M059J (cell line): ENCODE results near the gene MLPH. TPM values are rescaled to one million over a fixed set of nuclear protein-coding genes. Genes with fewer than 3 reads are reported as not detected.

ENCODE experiments used
- DNase-seq: peaks from one replicate; pipeline ENCODE4 v3.0.0-alpha.2; 2012; ENCODE audit warnings: low read depth
- total RNA-seq: library from RNA; depleted of rRNA; stranded (reverse); fragments of >200 nt; shearing (Covaris generic); gene quantifications from 2 replicates; pipeline ENCODE4 v1.2.3, GENCODE V29; 2014

MLPH gene
- total RNA-seq, 1 experiment from 2014 or later = 68.8 TPM

DNA sequence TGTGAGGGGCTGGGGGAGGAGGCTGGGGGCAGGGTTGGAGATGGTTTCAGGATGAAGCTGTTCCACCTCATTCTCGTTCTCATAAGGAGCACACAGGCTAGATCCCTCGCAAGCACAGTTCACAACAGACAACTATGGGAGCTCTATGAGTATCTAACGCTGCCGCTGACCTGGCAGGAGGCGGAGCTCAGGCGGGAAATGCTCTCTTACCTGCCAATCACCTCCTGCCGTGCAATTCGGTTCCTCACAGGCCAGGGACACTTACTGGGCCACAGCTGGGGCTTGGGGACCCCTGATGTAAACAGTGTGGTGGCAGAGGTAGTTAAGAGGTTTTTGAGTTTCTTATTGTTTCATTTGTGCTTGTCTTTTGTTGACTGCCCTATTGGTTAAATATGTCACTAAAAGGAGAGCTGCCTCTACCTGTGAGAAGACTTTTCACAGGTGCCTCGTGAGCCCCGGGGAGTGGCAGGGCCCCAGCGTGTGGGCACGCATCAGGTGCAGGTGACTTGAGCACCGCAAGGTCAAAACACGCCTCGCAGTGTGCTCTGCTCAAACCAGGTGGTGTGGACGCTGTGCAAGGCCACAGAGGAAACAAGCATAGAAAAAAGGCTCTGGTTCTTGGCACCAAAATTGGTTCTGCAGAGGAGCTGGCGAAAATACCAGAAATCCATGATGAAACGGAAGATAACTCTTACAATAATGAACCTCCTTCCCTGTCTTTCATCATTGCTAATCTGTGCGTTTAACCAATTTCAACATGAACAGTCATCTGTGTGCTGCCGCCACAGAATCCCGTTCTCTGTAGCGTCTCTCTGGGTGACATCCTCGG is 10.2 kb downstream of the MLPH start:
- DNase-seq = no peak

DNA sequence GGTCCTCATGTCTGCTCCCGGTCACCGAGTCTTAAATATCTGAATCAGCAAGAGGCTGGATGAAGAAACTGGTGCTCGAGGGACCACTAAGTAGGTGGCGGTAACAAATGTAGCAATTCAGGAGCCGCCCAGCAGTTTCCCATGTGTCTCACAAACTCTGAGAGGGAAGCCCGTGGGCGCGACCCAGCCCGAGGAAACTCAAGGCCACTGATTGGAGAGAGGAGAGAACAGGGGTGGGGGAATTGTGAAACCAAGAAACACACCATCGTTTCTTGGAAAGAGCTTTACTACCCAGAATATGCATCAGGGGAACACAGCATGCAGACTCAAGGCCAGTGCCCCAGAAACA is 10.8 kb downstream of the MLPH start:
- DNase-seq = no peak

DNA sequence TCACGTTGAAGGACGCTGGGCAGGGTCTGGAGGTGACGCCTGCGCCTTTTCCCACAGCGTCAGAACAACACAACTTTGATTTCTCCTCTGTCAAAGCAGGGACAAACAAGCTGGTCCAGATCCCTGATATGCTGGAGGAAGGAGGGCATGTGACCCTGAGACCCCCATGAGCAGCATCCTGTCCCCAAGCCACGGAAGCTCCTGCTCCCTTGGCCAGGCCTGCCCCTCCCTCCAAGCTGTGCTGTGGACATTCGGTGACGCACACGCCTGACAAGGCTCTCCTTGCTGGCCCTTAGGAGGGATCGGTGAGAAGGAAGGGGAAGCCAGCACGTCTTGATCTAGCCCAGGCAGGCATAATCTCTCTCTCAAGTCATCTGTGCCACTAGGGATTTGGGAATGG is 11.3 kb downstream of the MLPH start:
- no peak for DNase-seq

DNA sequence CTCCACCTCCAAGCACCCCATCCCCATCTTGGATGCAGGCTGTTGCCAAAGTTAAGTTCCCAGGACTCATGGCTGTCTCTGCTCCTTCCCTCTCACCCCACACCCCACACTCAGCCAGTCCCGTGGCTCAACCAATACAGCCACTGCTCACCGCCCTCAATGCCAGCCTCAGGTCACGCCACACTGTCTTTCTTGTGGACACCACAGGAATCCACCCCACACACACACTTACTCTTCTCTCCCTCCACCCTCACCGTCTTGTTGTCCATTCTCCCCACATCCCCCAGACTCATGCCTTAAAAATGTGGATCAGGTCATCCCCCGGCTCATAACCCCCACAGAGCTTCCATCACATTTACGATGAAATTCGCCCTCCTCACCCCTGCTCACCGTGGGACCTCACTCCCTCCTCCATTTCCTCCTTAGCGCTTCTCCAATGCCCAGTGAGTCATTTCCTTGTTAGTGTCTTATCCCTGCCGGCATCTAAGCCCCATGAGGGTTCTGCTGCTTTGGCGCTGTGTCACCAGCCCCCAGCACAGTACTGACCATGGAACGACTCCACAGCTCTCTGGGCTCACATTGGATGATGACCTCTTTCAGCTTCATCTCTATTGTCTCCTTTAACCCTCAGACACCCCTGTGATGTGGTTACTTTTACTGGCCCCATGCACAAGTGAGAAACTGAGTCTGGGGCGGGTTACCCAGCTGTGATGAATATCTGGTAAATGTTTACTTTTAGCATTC is 13.8 kb downstream of the MLPH start:
- DNase-seq = peak; percentile 100

DNA sequence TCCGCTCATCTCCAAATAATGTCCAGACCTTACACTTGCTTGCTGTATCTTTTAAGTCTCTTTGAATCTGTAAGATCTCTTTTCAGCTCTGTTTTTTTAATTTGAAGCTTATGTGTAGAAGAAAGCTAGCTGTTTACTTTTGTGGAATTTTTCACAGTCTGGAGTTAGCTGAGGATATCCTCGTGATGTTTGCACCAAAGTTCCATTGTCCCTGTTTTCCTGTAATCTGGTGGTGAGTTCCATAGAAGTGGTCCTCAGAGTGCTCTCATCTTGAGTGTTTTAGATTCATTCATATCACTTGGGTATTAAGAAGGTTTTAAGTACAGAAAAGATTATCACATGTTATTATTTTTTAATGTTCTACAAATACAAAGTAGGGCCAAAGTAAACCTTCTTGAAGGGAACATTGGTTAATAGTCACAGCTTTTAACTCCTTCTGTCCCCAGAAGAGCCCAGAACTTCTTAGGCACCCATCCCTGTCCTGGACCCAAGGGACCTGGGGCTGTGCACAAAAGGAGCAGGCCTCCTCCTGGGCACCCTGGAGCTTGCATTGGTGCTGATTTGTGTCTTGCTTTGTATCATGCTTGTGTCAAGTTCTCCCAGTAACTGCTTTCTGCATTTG is 15.0 kb downstream of the MLPH start:
- DNase-seq = peak; percentile 31

DNA sequence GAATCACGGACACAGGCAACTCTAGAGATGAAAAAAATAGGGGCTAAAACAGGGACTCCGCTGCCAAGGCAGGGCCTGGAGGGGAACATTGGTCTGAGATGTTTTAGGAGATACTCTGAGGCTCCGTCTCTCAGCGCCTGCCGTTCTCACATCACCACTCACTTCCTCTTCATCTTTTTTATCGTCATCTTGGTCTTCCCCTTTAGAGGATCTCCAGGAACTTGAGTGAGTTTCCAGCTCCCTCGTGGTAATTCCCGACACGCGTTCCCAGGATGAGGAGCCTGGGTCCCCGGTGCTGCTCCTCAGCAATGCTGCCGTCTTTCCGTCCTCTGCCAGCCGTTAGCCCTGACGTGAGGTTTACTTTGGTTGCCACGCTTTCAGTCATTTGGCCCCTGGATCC is 16.1 kb downstream of the MLPH start:
- DNase-seq = no peak

DNA sequence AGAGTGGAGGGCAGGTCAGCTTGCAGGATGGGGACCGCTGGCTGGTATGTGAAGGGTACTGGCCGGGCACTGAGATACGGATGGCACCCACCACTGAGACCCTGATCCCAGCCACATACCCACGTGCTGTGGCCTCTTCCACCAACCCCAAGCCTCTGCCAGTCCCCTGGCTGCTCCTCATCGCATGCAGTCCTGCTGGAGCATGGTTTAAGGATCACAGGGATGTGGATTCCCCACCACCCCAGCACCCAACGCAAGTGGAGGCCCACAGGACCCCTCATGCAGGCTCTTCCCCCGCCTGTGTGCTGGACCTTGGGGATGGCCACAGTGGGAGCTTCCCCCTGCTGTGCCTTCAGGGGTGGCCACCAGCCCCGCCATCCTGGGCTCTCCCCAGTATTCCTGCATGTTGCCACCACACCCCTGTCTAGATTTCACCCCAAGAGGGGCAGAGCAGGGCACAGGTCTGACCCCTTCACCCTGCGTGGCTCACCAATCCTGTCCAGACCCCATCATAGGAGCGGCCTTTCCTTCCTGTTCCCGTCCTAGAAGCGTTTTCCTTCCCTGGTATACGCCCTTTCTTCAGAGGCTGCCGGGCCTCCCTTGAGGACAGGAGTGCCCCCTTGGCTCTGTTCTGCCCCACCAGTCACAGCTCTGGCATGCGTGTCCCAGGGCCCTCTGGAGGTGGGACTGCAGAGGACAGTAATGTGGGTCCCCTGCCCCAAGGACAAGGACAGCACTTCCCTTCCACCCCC is 18.3 kb downstream of the MLPH start:
- DNase-seq = no peak

DNA sequence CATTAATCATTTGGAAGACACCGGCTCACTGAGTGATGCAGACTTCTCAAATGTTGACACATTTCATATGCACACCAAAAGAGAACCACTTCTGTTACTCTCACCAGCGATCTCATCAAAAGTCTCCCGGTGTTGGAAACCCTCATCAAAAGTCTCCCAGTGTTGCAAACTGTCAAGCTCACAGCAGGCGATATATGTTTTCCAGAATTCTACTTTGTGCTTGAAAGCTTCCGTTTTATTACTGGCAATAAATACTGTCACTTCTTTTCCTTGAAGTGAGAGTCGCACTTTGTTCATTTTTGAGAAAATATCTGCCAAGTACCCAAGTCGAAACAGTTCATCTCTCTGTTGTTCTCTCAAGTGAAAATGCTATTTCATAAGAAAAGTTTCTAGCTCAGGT is 20.5 kb downstream of the MLPH start:
- DNase-seq = no peak

DNA sequence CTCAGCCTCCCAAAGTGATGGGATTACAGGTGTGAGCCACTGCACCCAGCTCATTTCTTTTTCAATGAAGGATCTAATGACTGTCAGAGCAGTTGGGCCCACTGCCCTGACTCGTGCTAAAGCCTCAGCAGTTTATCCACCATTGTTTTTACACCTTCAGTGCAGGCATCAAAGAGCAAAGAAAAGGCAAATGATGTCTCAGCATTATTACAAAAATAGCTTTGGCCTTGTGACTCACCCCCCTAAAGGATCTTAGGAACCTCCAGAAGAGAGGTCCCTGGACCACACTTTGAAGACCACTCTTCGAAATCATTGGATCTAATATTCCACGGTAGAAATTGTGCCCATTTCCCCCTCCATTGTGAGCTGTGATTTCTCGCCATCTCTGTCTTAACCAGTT is 21.3 kb downstream of the MLPH start:
- DNase-seq = no peak

DNA sequence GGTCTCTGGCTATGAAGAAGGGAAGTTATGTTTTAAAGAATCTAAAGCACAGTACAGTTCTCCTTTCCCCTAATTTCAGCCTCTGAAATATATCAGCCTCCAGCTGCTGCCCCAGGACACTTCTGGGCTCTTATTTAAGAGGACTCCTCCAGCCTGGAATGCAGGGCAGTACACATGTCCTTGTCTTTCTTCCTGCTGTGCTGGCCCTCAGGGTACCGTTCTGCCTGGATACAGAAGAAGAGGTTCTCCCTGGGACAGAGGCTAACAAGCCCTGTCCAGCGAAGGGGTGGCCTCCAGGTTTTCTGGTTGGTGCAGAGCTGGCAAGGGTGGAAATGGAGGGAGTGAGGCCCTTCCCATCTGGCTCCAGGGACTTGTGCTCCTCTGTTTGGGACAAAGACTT is 22.1 kb downstream of the MLPH start:
- DNase-seq = no peak

DNA sequence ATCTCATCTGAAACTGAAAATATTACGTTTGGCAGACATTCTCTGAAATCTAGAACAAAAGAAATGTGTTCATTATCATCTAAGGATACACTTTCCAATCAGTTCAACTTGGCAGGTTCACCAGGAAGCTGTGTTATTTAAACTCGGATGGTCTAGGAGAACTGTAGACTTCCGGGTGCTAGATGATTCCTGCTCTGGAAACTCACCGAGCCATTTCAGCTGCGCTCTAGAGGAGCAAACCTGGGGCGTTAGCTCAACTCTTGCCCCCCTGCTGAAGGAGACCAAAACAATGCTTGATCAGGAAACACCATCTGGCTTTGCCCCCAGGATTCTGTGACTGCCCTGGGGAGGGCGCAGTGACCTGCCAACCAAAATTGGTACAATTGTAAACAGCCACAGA is 22.9 kb downstream of the MLPH start:
- DNase-seq = no peak

DNA sequence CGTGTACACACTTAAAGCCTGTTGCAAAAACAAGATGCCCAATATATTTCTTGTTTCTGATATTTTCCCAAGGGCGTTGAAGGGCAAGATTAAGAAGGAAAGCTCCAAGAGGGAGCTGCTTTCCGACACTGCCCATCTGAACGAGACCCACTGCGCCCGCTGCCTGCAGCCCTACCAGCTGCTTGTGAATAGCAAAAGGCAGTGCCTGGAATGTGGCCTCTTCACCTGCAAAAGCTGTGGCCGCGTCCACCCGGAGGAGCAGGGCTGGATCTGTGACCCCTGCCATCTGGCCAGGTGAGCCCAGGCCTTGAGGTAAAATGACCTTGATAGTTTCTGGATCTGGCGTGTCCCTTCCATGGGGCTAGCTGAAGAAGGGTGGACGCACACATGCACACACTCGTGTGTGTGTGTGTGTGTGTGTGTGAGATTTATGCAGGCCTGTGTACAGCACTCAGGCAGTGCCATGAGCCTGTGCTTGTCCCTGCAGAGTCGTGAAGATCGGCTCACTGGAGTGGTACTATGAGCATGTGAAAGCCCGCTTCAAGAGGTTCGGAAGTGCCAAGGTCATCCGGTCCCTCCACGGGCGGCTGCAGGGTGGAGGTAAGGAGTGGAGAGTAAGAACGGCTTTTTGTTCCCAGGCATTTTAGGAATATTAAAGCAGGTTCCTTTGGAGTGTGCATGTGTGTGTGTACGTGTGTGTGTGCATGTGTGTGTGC is 23.6 kb downstream of the MLPH start:
- no peak for DNase-seq

DNA sequence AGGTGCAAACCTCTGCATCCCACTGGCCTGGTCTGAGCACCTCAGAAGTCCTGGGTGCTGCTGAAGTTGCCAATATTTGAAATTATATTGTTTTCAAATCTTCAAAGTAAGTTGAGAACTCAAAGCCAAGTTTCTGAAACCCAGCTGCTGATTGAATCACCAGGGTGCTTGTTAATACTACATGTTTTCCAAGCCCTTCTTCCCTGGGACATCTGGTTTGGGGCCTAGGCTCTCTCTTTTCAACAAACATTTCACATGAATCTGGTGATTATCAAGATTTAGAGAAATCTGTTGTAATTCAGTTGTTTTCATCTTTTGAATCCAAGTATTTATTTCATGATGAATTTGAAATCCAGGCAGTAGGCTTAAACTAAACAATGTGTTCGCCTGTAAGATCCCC is 24.4 kb downstream of the MLPH start:
- no peak for DNase-seq

DNA sequence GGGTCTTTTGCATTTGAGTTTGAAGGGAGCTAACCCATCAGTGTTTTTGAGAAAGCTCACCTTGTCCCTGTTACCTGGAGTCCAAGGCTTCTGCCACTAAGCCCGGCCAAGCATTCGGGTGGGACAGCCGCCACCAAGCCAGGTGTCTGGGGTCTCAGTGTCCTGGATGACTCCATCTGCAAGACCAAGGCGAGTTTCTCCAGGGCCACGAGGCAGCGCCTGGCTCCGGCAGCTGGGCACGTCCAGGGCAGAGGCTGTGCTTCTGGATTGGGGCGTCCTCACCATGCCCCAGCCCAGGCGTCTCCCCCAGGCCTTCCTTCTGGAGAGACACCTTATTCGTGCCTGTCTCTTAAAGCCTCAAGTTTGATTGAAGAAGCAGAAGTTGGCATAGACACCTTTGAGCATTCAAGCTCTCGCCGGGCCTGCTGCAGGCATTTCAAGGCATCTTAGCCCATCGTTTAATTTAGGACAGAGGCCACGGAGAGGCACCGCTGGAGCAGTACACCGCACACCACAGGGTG is 24.9 kb downstream of the MLPH start:
- no peak for DNase-seq

DNA sequence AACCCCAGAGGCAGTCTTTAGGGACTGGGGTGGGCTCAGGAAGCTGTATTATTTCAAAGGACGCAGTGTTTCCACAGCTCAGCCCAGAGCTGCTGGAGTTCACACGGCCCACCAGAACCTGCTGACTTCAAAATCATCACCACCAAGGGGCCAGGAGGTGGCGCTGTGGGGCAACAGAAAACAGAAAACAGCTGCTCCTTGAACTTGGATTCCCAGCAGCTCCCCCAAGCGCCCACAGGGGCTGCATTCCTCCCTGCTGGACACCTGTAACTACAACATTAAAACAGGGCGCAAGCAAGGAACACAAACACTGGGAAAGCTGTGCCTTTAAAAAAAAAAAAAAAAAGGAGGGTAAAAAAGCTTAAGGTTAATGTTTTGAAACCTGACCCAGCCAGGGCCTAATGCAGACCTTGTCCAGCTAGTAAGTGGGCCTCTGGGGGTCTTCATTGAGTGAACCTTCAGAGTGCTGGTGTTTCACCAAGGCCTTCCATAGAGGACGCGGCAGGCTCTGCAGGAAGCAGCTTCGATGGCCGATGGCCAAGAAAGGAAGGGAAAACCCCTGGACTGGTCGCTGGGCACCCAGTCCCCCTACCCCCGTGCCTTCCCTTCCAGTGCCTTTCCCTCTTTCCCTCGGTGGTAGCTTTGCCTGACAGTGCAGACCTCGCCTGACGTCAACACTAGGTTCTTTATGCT is 25.9 kb downstream of the MLPH start:
- peak; percentile 72 for DNase-seq

DNA sequence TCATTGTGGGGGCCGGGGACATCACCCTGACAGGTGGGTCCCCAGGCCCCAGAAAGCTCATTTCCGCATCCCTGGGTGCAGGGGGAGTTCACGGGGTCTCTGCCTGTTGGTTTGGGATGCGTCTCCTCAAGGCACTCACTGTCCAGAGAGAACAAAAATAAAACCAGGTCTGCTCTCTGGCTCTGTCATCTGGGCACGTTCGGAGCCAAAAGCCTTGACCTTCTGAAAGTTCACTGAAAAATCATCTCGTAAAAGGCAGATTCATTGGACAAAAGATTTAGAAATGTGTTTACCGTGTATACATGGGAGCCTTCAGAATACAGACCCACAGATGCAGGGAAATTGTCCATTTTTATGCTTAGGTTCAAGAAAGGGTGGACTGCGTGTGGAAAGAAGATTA is 26.6 kb downstream of the MLPH start:
- DNase-seq = no peak

DNA sequence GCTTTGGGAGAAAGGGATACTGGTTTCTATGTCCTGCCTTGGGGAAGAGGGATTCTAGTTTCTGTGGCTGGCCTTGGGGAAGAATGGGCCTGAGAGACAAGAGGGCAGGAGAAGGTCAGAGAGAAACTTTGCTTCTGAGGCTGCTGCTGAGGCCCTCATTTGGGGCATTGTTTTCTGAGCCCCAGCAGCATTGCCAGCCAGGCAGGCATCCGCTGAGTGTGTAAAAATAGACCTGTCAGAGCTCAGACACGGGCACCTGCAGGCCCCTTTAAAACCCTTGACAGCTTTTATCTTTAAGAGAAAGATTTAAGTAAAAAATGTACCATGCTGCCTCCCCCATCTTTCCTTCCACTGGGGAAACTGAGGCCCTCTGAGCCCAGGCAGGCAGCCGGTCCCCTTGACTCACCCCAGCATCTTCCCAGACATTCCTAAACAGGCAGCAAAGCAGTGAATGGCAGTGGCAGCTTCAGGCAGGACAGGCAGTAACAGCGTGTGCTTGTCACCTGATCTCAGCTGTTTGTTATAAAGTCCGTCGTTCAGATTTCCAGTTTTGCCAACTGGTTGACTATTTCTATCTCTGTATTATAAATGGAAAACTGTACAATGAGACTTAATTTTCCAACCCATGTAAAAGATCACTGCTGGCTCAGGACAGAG is 27.6 kb downstream of the MLPH start:
- DNase-seq = no peak

DNA sequence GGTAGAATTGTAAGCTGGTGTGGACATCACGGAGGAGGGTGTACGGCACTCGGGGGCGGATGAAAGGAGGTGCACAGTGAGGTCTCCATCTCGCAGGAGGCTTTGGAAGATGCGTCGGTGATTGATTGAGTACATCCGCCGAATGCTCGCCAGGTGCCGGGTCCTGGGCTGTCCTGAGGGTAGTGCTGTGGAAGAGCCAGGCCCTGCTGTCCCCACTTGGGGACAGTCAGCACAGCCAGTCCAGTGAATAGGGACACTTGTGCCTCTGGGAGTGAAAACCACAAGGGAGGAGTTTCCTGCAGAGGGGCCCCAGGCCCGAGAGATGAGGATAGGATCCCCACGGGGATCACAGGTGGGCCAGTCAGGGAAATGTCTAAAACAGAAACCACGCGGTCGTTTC is 28.1 kb downstream of the MLPH start:
- no peak for DNase-seq

DNA sequence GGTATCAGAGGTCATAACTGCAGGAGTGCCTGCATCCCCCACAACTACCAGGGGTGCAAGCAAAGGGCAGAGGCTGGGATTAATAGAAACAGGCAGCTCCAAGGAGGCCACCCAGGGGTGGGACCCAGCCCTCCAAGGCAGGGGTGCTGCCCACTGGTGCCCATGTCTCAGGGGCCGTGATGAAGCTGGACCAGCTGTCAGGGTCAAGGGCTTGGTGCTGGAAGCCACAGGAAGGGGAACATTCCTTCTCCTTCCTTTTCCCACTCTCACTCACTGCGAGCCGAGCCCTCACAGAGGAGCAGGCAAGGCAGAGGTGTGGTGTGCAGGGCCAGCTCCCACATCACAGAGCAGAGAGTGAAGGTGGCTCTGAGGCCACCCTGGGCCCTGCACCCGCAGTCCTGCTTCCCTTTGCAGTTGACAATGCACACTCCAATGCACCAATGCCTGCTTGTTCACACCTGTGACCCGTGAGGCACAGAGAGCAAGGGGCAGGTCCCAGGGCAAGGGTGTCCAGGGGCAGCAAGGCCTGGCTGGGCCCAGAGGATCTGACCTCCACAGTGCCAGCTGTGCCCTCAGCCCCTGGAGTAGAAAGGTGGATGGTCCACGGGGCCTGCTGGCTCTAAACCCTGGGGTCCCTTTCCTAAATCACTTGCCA is 28.7 kb downstream of the MLPH start:
- DNase-seq = no peak

DNA sequence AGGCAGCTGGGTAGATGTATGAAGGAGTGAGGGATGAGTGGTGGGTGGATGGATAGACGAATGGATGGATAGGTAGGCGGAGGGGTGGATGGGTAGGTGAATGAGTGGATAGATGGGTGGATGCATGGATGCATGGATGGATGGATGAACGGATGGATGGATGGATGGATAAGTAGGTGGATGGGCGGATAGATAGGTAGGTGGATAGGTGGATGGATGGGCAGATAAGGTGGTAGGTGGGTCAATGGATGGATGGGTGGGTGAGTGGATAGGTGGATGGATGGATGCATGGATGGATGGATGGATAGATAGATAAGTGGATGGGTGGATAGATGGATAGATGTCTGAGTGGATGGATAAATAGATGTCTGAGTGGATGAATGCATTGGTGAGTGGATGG is 30.1 kb downstream of the MLPH start:
- DNase-seq = no peak
